Endothelial cell of umbilical vein (primary cell): ENCODE measurements around the gene CBLN3. TPM values are rescaled to one million over a fixed set of nuclear protein-coding genes. Genes with fewer than 3 reads are reported as not detected.

Experiments used
- BruUV-seq: library from RNA; stranded (reverse); fragments of 400-500 nt; replicated peaks from 2 replicates; lab custom pipeline; 2021; lab: Mats Ljungman, UMichigan
- CTCF ChIA-PET: fragments of 300-600, 350-600 bp; sonication (Branson Sonifier 250); formaldehyde crosslinking; loops from one replicate; lab custom pipeline; 2021; ENCODE audit warnings: antibody characterized with exemption, inconsistent platforms; lab: Charles Lee
- POLR2A ChIA-PET: fragments of 300-600, 350-600 bp; sonication (Branson Sonifier 250); formaldehyde crosslinking; loops from one replicate; lab custom pipeline; 2021; ENCODE audit warnings: antibody characterized with exemption, inconsistent platforms; lab: Charles Lee
- DNase-seq: peaks from one replicate; pipeline ENCODE4 v3.0.0-alpha.2; 2011; ENCODE audit warnings: low read depth, low spot score
- FAIRE-seq: peaks from 2 replicates; lab custom pipeline; 2011; peaks lifted over from hg19 to GRCh38; lab: Jason Lieb, UNC
- H2AFZ ChIP-seq: 2 replicates; pipeline ENCODE4 v1.6.0; 2012; ENCODE audit warnings: low read depth, low read length, control low read depth, inconsistent platforms
- H3K27ac ChIP-seq: 2 replicates; pipeline ENCODE4 v1.5.1; 2011; ENCODE audit warnings: low read depth, mild to moderate bottlenecking, control low read depth, low read length, moderate library complexity; ENCODE audit not compliant: insufficient read depth
- H3K27me3 ChIP-seq, 2 experiments: 2 replicates each; pipeline versions ENCODE4 v1.6.0 to v1.6.1; 2011; ENCODE audit warnings: low read length in 2 of 2, mixed read lengths in 1 of 2; ENCODE audit not compliant: control insufficient read depth in 2 of 2, insufficient read depth in 2 of 2
- H3K36me3 ChIP-seq, 2 experiments: 2 replicates in 1 of 2; 3 replicates in 1 of 2; pipeline ENCODE4 v1.5.1; 2011; ENCODE audit warnings: low read length in 2 of 2, mild to moderate bottlenecking in 1 of 2, moderate library complexity in 1 of 2; ENCODE audit not compliant: control insufficient read depth in 2 of 2, insufficient read depth in 2 of 2; ENCODE audit errors: extremely low read depth in 1 of 2
- H3K4me1 ChIP-seq: 3 replicates; pipeline ENCODE4 v1.5.1; 2011; ENCODE audit warnings: mild to moderate bottlenecking, low read length; ENCODE audit not compliant: control insufficient read depth, insufficient read depth; ENCODE audit errors: extremely low read depth
- H3K4me2 ChIP-seq: 2 replicates; pipeline ENCODE4 v1.6.1; 2011; ENCODE audit warnings: low read length, control low read depth, mixed read lengths; ENCODE audit not compliant: insufficient read depth
- H3K4me3 ChIP-seq, 3 experiments: fragments of 200-600 bp in 1 of 3; sonication (generic), shearing (Covaris generic) in 1 of 3; replicated peaks in 1 of 3; 2 replicates each; pipeline ENCODE4 v1.5.1; 2011 to 2016; ENCODE audit warnings: control low read depth in 3 of 3, low read length in 3 of 3, mild to moderate bottlenecking in 2 of 3, inconsistent platforms in 1 of 3, low read depth in 1 of 3, moderate library complexity in 1 of 3; ENCODE audit not compliant: insufficient read depth in 1 of 3
- H3K79me2 ChIP-seq: 2 replicates; pipeline ENCODE4 v1.6.0; 2012; ENCODE audit warnings: low read length, inconsistent platforms; ENCODE audit not compliant: control insufficient read depth, insufficient read depth
- H3K9ac ChIP-seq: replicated peaks from 2 replicates; pipeline ENCODE3; 2011; ENCODE audit warnings: low read length, control low read depth; ENCODE audit not compliant: insufficient read depth; ENCODE audit errors: extremely low read depth
- H3K9me1 ChIP-seq: replicated peaks from 3 replicates; pipeline ENCODE4 v1.6.0; 2011; ENCODE audit warnings: mild to moderate bottlenecking, low read length; ENCODE audit not compliant: control insufficient read depth, insufficient read depth; ENCODE audit errors: extremely low read depth
- H3K9me3 ChIP-seq: replicated peaks from 2 replicates; pipeline ENCODE4 v1.5.1; 2012; ENCODE audit warnings: low read length, inconsistent platforms; ENCODE audit not compliant: control insufficient read depth, insufficient read depth
- H4K20me1 ChIP-seq: replicated peaks from 2 replicates; pipeline ENCODE3; 2011; ENCODE audit warnings: mild to moderate bottlenecking, low read length; ENCODE audit not compliant: control insufficient read depth, insufficient read depth; ENCODE audit errors: extremely low read depth
- EZH2 ChIP-seq: IDR thresholded peaks from 2 replicates; pipeline ENCODE4 v1.6.1; 2012; ENCODE audit warnings: borderline replicate concordance, low read depth, mild to moderate bottlenecking, moderate library complexity, low read length, inconsistent platforms; ENCODE audit not compliant: severe bottlenecking
- FOS ChIP-seq: IDR thresholded peaks from 2 replicates; pipeline ENCODE4 v1.6.1; 2011; ENCODE audit warnings: mild to moderate bottlenecking, low read length, moderate library complexity, borderline replicate concordance; ENCODE audit not compliant: insufficient read depth
- GATA2 ChIP-seq: IDR thresholded peaks from 2 replicates; pipeline ENCODE4 v1.7.0; 2011; ENCODE audit warnings: low read depth, mild to moderate bottlenecking, moderate library complexity, mixed read lengths, low read length; ENCODE audit not compliant: insufficient read length, insufficient read depth
- JUN ChIP-seq: IDR thresholded peaks from 2 replicates; pipeline ENCODE4 v1.6.1; 2011; ENCODE audit warnings: borderline replicate concordance, low read depth; ENCODE audit not compliant: insufficient read length, insufficient read depth
- MAX ChIP-seq: IDR thresholded peaks from 2 replicates; pipeline ENCODE4 v1.6.1; 2011; ENCODE audit not compliant: insufficient read depth, insufficient read length
- MYC ChIP-seq: IDR thresholded peaks from one replicate; pipeline ENCODE4 v1.6.1; 2011; ENCODE audit warnings: mild to moderate bottlenecking, low read depth, low read length
- POLR2A ChIP-seq: IDR thresholded peaks from 2 replicates; pipeline ENCODE4 v1.6.1; 2012; ENCODE audit warnings: low read depth, mild to moderate bottlenecking, control low read depth, low read length
- POLR2AphosphoS5 ChIP-seq: IDR thresholded peaks from 2 replicates; pipeline ENCODE4 v1.6.1; 2012; ENCODE audit warnings: low read depth, mild to moderate bottlenecking, control low read depth, low read length, moderate library complexity; ENCODE audit not compliant: insufficient read depth
- dilution Hi-C: fragments of 300-500 bp; cut with MboI; formaldehyde crosslinking; loops from one replicate; pipeline ENCODE4 v1.15.0; 2019; ENCODE audit warnings: low sequenced_read_pairs; ENCODE audit not compliant: extremely low pct_ligation_motif_present
- intact Hi-C: fragments of 100-400 bp; cut with micrococcal nuclease; formaldehyde crosslinking; loops from one replicate; pipeline ENCODE4 v1.10.0; 2022
- polyA plus RNA-seq, 4 experiments: library from polyadenylated mRNA; depleted of rRNA in 3 of 4; stranded (reverse) in 3 of 4; unstranded in 1 of 4; fragments of >200 nt; gene quantifications; 2 replicates each; pipeline versions ENCODE4 v1.2.1 to v1.2.3, GENCODE V29; 2011 to 2012; ENCODE audit warnings: missing spikeins in 1 of 4
- total RNA-seq: library from RNA; stranded (reverse); gene quantifications from 2 replicates; pipeline ENCODE4 v1.2.3, GENCODE V29; 2021
- TF ChIP-seq, protein P1 (sequence below), 2 donors: IDR thresholded peaks; 1 replicate in 1 of 2; 2 replicates in 1 of 2; pipeline ENCODE4 v1.5.1; 2011; ENCODE audit warnings: low read length in 2 of 2, mild to moderate bottlenecking in 2 of 2, moderate library complexity in 2 of 2, control low read depth in 1 of 2, inconsistent platforms in 1 of 2, low read depth in 1 of 2; ENCODE audit not compliant: insufficient read depth in 1 of 2; ENCODE audit errors: extremely low read depth in 1 of 2

The CBLN3 gene
- total and polyA plus RNA-seq, 2 donors (not counting 3 experiments of a cell fraction or from before 2014, with no cell fraction given): 7.9 to 8.6 TPM

DNA sequence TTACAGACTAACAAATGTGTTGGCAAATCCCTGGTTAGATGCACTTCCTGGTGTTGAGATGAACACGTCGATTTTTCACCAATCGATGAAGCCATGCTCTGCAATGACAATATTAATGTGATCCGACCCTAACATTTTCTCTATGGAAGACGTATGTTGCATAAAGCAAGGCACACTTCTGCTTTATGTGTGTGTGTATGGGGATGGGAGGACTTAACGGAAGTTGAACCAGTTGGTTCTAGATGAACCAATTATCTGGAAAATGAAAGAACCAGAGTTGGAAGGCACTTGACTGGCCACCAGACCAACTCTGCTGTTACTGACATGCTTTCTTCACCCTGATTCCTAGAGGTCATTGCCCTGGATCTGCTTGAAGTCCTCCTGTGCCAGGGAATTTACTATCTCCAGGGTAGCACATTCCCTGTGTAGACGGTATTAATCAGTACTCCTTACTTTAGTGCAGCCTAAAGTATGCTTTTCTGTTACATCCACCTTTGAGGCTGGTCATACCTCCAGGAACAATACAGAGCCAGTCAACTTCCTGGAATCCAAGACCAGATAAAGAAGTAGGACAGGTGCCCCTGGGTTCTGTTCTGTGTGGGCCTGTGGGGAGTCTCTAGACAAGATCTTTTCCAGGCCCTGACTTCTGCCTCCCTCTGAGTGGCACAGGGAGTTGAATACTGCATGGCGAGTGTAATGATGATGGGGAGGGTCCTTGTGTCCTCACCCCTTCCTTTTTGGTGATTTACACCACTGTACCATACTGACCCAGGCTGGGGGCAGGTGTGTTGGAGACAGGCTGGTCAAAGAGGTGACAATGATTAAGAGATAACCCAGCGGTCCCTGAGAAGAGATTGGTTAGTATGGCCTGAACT lies 9.0 kb upstream of the CBLN3 start:
- H3K9me3 ChIP-seq: no peaks in the 10 kb centered on the region
- H3K4me3 ChIP-seq: no peak overlapping the region
- FAIRE-seq (no peak), DNase-seq (no peak)
- H3K9me1 ChIP-seq: no peaks in the 10 kb centered on the region
- no peak overlapping the region for H2AFZ ChIP-seq
- intact Hi-C loops: no loop called here
- H3K79me2 ChIP-seq: peaks cover 3% of the 10 kb centered on the region
- H3K9ac ChIP-seq: no peak overlapping the region
- ChIA-PET POLR2A (no interaction called here), CTCF (interaction anchor here (1.3 to 10.2 kb wide), 5 partner anchors 72 to 141 kb away, joined by 3 to 811 read pairs (median 28); partner anchors contain the start of genes ADCY4, CIDEB and RIPK3)
- dilution Hi-C loops: no loop called here
- peaks cover 9 to 25% of the 10 kb centered on the region in 2 experiments for H3K36me3 ChIP-seq
- H3K27me3 ChIP-seq: no peaks in the 10 kb centered on the region
- TF ChIP-seq, protein P1, sequence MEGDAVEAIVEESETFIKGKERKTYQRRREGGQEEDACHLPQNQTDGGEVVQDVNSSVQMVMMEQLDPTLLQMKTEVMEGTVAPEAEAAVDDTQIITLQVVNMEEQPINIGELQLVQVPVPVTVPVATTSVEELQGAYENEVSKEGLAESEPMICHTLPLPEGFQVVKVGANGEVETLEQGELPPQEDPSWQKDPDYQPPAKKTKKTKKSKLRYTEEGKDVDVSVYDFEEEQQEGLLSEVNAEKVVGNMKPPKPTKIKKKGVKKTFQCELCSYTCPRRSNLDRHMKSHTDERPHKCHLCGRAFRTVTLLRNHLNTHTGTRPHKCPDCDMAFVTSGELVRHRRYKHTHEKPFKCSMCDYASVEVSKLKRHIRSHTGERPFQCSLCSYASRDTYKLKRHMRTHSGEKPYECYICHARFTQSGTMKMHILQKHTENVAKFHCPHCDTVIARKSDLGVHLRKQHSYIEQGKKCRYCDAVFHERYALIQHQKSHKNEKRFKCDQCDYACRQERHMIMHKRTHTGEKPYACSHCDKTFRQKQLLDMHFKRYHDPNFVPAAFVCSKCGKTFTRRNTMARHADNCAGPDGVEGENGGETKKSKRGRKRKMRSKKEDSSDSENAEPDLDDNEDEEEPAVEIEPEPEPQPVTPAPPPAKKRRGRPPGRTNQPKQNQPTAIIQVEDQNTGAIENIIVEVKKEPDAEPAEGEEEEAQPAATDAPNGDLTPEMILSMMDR (IDR thresholded peaks at IDR 0.05; ENCODE audit: extremely low read depth in 1 of 2, insufficient read depth in 1 of 2, low read depth in 1 of 2, low read length in 2 of 2): no peak
- TF ChIP-seq POLR2AphosphoS5: no peak
- no peak for TF ChIP-seq FOS
- no peak for TF ChIP-seq GATA2
- TF ChIP-seq EZH2: no peak
- no peak for TF ChIP-seq MAX
- no peak for TF ChIP-seq JUN
- TF ChIP-seq POLR2A: no peak
- no peak for TF ChIP-seq MYC
- H3K4me2 ChIP-seq: no peak overlapping the region
- BruUV-seq: TSS peak; percentile 0
- no peaks in the 10 kb centered on the region for H4K20me1 ChIP-seq
- H3K27ac ChIP-seq: no peak overlapping the region
- H3K4me1 ChIP-seq: peaks cover 39% of the 10 kb centered on the region
